Left lobe of liver (tissue), 2 donors: ENCODE results near the gene CTNNA2. TPM values are rescaled to one million over a fixed set of nuclear protein-coding genes. Genes with fewer than 3 reads are reported as not detected.

ENCODE experiments used
- ATAC-seq: fragments of 200-7000 bp; cut with Tn5 transposase; one replicate; pipeline ENCODE4 v1.9.1; 2020; ENCODE audit warnings: mild to moderate bottlenecking, moderate library complexity
- DNase-seq: peaks from one replicate; pipeline ENCODE4 v3.0.0-alpha.2; 2020; ENCODE audit warnings: low spot score
- total RNA-seq: library from RNA; stranded (reverse); gene quantifications from one replicate; pipeline ENCODE4 v1.2.1, GENCODE V29; 2021
- donor health status: DM: no; HTN: no; CAD: no; lungs with moderate emphysema.
- donor health status: DM: no; HTN: yes; CAD: no.

Gene CTNNA2
- total RNA-seq, 1 donor from 2014 or later, result not detected

DNA sequence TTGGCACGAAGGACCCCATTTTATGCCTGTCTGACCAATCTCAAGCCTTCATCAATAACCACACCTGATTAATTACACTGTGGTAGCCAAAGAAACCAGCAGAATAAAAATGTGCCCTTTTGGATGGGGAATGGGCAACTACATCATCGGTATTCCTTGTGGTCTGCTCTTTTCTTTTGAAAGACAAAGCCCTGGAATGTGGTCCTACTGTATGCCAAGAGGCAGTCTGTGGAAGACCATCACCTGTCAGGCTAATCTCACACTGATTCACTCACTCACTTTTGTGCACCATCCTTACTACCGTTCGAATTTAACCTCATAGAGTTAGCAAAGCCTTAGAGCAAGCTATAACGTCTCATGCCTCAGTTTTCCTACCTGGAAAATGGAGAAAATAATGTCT, 1066.9 kb downstream of the CTNNA2 start:
- ATAC-seq (no peak), DNase-seq (no peak)

DNA sequence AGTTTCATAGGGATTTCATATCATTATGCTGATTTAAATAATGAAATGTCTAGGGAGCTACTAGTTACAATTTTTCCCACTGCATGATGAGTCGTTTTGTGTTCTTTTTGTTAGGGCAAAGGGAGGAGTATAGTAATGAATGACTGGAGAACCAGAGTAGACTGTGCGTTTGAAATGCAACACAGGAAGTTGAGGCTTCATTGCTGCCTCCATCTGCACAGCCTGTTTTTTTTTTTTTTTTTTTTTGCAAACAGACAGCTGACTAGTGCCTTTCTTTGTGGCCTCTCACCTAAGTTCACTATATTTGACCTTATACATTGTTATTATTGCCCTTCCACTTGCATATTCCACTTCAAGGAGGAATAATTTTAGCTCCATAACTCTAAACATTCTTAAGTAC, 1078.4 kb downstream of the CTNNA2 start:
- DNase-seq (no peak), ATAC-seq (no peak)

DNA sequence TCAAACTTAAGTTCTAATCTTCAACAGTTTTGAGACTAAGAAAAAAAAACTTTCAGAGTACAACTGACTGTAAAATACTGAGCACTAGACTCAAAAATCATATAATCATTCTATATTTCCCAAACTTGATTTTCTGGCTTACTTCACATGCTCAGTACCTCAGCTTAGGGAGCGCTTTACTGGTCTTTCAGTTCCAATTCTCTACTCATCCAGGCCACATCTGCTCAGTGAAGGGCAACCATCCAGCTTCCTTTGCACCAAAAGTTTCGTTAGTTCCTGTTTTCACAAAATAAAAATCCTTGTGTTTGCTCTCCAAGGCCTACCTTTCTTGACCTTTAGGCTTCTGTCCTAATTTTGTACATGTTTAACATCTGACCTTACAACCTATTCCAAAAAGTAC, 1079.3 kb downstream of the CTNNA2 start:
- ATAC-seq, result no peak
- DNase-seq, result no peak

DNA sequence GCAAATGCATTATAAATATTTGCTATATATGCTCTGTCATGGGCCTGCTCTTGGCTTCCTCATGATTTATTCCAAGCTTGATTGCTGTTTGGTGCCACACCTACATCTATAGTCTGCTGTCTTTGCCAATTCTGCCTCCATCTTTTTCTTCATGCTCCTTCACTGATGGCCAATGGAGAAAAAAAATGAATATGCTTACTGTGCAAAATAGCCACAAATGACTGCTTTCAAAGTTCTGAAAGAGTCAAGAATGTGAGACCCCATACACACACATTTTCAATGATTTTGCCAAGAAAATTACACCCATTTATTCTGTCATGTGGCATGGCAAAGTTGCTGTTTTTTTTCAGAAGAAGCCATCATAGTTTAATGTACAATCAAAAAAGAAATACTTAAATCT, 1097.3 kb downstream of the CTNNA2 start:
- ATAC-seq (no peak), DNase-seq (no peak)

DNA sequence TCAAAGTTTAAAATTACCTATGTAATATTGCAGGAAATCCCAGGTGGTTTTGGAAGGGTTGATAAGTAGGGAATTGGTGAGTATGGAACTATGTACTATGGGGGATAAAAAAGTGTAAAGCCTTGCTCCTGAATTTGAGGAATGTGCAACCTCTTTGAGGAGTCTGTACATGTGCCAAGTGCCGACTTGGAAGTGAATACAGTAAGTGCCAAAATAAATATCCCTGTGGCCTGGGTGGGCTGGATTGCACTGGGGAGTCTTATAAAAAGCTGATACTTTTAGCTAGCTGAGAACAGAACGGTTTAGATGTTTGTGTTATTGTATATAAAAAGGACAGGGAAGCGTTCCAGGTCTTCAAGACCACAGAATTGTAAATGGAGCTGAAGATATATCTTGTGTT, 1108.8 kb downstream of the CTNNA2 start:
- DNase-seq (no peak), ATAC-seq (no peak)

DNA sequence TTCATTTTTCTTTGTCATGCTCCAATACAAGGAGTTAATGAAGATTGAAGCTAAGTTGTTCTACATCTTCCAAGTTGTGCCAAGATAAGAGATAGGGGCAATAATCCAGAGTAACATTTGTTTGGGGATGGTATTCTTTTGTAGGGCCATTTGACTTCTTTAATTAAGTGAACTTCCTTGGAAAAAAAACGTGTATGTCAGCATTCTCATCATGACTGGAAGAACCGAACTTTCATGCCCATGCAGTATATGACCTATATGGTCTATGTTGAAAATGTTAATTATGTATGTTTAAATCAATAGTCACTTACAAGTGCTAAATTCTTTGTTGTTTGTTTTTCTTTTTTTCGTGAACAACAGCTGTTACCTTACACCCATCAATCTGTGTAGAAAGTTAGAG, 1111.2 kb downstream of the CTNNA2 start:
- DNase-seq (no peak), ATAC-seq (no peak)

DNA sequence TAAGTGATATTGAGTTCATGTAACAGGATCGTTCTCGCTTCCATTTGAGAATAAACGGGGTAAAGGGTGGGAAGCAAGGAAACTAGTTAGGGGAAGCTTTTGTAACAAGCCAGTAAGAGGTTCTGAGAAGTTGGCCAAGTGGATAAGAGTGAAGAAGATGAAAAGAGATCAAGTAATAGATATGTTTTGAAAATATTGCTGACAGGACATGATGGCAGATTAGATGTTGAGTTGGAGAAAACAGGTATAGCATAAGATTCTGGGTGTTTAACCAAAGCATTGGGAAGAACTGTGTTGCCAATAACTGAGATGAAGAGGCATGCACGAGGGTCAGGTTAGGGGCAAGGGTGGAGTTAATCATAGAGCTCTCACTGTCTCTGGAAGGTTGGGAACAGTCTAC, 1121.7 kb downstream of the CTNNA2 start:
- ATAC-seq (no peak), DNase-seq (no peak)

DNA sequence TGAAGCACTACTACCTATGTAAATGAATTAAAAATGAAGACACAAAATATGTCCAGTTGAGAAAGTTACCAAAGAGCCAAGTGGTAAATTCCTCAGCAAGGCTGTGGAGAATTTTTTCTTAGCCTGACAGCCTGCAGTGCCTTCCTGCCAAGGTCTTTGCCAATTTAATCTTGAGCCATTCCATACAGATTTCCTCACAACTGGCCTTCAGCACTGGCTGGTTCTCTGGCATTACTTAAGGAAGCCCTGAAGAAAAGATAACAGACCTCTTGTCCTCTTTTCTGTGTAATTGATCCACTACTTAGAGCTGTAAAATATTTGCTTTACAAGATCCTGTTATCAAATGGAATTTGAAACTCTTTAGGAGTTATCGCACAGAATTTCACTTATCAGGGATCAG, 1125.9 kb downstream of the CTNNA2 start:
- ATAC-seq, result no peak

DNA sequence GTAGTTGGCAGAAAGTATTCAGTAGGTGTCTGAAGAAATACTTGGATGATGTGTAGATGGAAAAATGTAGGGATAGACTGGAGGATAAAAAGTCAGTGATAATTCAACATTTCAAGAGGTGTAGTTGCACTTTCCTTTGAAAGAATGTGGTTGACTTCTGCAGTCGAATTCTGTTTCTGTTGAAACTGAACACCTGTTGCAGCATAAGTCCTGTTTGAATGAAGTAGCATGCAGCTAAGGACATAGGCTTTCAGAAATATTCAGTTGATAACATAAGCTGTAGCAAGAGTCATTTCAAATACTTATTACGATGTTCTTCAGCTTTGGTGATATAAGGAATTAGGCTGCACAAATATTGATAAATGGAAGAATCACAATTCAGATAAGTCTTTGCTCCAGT, 1129.6 kb downstream of the CTNNA2 start:
- ATAC-seq, result no peak
- DNase-seq, result no peak

More for the DNA sequence above, 1125.9 kb downstream of the CTNNA2 start:
- no peak for DNase-seq

DNA sequence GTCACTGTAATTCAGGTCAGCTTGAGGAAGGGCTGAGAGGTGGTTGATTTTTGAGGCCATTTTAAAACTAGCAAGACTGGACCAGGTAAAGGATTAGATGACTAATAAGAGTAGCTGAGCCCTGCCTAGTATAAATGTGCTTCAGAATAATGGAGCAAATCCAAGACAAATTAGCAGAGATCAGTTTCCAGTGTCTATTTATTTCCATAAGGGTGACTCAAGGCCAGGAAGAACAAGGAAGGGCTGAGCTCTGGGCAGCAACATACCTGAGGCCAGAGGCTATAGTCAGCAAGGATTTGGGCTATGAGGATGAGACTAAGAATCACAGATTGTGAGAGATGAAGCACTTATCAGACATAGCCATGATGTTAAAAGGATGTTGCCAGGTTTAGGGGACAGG, 1130.7 kb downstream of the CTNNA2 start:
- DNase-seq (no peak), ATAC-seq (no peak)

DNA sequence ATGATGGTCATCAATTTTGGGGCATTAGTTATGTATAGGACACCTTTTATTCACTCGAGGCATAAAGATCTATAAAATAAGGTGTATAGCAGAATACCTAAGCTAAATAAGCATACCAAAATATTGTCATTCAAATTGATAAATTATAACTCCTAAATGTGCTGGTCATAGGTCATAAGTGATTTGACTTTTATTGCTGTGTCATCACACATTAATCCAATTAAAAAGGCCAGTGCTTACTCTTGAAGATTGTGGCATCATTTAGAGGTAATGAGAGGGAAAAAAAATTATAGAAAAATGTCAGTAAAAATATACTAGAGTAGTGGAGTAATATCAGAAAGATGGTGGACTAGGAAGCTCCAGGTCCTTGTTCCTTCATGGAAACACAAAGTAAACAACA, 1138.6 kb downstream of the CTNNA2 start:
- DNase-seq (no peak), ATAC-seq (no peak)

DNA sequence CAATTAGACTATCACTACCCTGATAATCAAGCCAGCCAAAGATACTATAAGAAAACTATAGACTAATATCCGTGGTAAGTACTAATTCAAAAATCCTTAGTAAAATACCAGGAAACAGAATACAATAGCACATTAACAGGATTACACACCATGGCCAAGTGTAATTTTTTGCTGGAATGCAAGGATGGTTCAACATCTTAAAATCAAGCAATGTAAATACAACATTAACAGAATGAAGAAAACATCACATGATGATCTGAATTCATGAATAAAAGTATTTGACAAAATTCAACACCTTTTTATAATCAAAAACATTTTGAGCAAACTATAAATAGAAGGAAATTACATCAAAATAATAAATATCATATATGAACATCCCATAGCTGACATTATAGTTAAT, 1142.4 kb downstream of the CTNNA2 start:
- DNase-seq (no peak), ATAC-seq (no peak)

DNA sequence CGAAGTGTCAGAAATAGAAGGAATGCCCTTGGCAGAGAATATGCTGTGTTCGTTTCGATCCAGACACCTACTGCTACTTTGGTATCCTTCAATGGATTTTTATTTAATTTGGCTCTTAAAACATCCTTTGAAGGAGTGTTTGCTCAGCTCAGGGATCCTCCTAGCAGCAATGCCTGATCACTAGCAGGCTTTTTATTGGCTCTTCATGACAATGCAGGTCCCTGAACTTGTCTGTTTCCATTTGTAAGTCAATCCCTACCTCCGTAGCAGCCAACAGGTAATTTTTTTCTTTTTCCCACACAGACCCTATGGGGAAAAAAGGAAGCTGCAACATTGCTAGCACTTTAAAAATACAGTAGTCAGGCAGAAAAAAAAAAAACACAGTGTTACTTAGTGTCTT, 1157.9 kb downstream of the CTNNA2 start:
- DNase-seq (no peak), ATAC-seq (no peak)

DNA sequence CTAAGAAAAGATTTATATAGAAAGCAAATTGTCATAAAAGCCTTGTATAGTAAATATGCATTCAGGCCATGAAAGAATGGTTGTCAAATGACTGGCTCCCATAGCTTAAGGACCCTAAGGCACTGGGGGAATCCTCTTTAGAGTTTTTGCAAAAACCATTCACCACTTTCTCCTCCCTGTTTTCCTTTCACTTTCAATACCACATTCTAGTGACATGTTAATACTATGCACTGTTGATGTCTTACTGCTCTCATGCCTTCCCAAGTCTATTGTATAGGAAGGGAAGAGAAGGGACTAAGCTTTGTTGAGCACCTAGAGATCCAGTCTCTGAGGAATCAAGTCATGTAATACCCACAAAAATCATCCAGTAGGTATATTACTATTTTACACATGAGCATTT, 1174.7 kb downstream of the CTNNA2 start:
- no peak for ATAC-seq
- no peak for DNase-seq

DNA sequence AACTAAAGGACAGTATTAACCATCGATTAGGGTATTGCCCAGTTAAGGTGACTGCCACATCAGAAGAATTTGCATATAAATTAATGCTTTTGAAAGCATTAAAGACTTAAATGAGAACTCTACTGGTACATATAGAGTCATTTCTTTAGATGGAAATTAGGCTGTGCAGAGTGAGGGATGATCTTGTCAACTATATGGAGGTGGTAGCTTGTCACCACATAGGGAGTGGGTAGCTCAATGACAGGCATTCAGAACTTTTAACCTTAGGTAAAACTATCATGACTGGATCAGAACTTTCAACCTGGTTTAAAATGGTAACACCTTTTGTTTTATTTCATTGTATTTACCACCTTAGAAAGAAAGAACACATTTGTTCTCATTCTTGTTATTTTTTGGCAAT, 1176.3 kb downstream of the CTNNA2 start:
- DNase-seq (no peak), ATAC-seq (no peak)
